ENCODE data around the gene CNTNAP2. TPM values are rescaled to one million over a fixed set of nuclear protein-coding genes. Genes with fewer than 3 reads are reported as not detected.

Gene CNTNAP2
- total RNA-seq, 1 donor, result 1.0 TPM

DNA sequence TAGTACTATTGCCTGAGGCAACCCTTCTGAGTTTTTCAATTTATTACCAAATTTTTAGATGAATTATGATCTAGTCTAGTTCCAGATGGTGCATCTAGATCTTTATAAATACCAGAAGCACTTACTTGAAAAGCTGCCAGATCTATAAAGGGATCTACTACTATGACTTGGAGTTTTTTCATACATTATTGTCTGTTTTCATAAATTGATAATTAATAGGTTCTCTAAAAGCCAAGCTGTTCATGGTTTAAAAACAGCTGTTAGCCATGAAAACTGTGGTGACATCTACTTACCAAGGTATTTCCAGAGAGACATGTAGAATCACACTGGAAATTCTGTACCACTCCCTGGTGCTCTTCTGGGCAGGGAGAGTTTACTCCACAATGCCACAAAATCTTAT is 1687.4 kb downstream of the CNTNAP2 start:
- Histone ChIP-seq H3K27me3 (ENCODE audit: insufficient read depth, low read length) (no peaks in the 10 kb centered on the region), H3K4me1 (ENCODE audit: insufficient read depth, low read length) (no peaks in the 10 kb centered on the region), H3K4me3 (ENCODE audit: low read length) (no peak overlapping the region), H3K9me3 (ENCODE audit: low read depth, low read length) (no peaks in the 10 kb centered on the region)

GRCh38 chr7:147805996-147806576 is 1689.5 kb downstream of the CNTNAP2 start:
- Histone ChIP-seq H3K4me1 (ENCODE audit: insufficient read depth, low read length) (no peaks in the 10 kb centered on the region), H3K9me3 (ENCODE audit: low read depth, low read length) (no peaks in the 10 kb centered on the region), H3K4me3 (ENCODE audit: low read length) (no peak overlapping the region), H3K27me3 (ENCODE audit: insufficient read depth, low read length) (no peaks in the 10 kb centered on the region)

- no peaks in the 10 kb centered on the region for H3K4me1 ChIP-seq (ENCODE audit: insufficient read depth, low read length)
- H3K4me3 ChIP-seq (ENCODE audit: low read length), result no peak overlapping the region
- H3K9me3 ChIP-seq (ENCODE audit: low read depth, low read length), result no peaks in the 10 kb centered on the region
Measured at GRCh38 chr7:147809786-147810185, 1693.2 kb downstream of the CNTNAP2 start.

GRCh38 chr7:147810269-147810668 is 1693.7 kb downstream of the CNTNAP2 start:
- H3K4me3 ChIP-seq (ENCODE audit: low read length), result no peak overlapping the region
- no peaks in the 10 kb centered on the region for H3K27me3 ChIP-seq (ENCODE audit: insufficient read depth, low read length)
- H3K4me1 ChIP-seq (ENCODE audit: insufficient read depth, low read length), result no peaks in the 10 kb centered on the region
- no peaks in the 10 kb centered on the region for H3K9me3 ChIP-seq (ENCODE audit: low read depth, low read length)

More at GRCh38 chr7:147809786-147810185, 1693.2 kb downstream of the CNTNAP2 start:
- H3K27me3 ChIP-seq (ENCODE audit: insufficient read depth, low read length), result no peaks in the 10 kb centered on the region

GRCh38 chr7:147811923-147812322 is 1695.3 kb downstream of the CNTNAP2 start:
- no peaks in the 10 kb centered on the region for H3K27me3 ChIP-seq (ENCODE audit: insufficient read depth, low read length)
- H3K4me1 ChIP-seq (ENCODE audit: insufficient read depth, low read length), result no peaks in the 10 kb centered on the region
- H3K4me3 ChIP-seq (ENCODE audit: low read length), result no peak overlapping the region

GRCh38 chr7:147813316-147813715 is 1696.7 kb downstream of the CNTNAP2 start:
- Histone ChIP-seq H3K4me3 (ENCODE audit: low read length) (no peak overlapping the region), H3K9me3 (ENCODE audit: low read depth, low read length) (no peaks in the 10 kb centered on the region), H3K4me1 (ENCODE audit: insufficient read depth, low read length) (no peaks in the 10 kb centered on the region), H3K27me3 (ENCODE audit: insufficient read depth, low read length) (no peaks in the 10 kb centered on the region)

More at GRCh38 chr7:147811923-147812322, 1695.3 kb downstream of the CNTNAP2 start:
- no peaks in the 10 kb centered on the region for H3K9me3 ChIP-seq (ENCODE audit: low read depth, low read length)

DNA sequence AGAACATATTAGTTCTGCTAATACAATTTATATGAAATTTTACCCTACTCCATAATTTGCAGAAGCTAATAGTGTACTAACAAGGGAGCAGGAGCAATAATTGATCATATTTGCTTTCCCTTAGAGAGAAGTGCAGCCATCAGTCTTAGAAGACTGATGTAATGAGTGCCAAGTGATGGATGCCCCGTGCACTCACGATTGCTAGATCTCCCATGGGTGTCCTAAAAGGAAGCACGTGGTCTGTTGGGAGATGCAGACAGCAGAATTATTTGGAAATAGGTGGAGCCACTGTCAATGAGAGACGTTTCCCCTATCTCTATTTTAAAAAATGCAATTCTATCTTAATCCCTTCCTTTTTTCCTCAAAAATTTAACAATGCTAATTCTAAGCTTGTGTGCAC is 1701.7 kb downstream of the CNTNAP2 start:
- Histone ChIP-seq H3K4me3 (ENCODE audit: low read length) (no peak overlapping the region), H3K27me3 (ENCODE audit: insufficient read depth, low read length) (no peaks in the 10 kb centered on the region), H3K4me1 (ENCODE audit: insufficient read depth, low read length) (no peaks in the 10 kb centered on the region), H3K9me3 (ENCODE audit: low read depth, low read length) (no peaks in the 10 kb centered on the region)

DNA sequence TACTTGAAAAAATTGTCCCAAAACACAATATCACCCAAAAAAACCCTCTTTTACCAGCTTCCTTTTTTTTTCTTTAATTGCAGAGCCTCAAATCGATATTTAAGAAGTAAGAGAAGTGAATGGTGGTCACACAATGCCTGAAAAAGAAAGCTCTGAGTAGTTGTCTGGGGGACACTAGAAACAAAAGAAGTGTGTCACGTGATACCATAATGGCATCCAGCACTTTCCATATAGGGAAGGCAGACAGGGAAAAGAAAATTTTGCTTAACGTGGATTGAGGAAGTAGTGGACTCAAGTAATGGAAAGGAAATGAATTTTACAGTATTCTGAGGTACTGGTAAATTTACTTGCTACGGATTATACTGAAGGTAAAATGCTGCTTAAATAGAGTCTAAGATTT is 1708.1 kb downstream of the CNTNAP2 start:
- Histone ChIP-seq H3K4me3 (ENCODE audit: low read length) (no peak overlapping the region), H3K9me3 (ENCODE audit: low read depth, low read length) (no peaks in the 10 kb centered on the region), H3K27me3 (ENCODE audit: insufficient read depth, low read length) (no peaks in the 10 kb centered on the region), H3K4me1 (ENCODE audit: insufficient read depth, low read length) (no peaks in the 10 kb centered on the region)

GRCh38 chr7:147829016-147829415 is 1712.4 kb downstream of the CNTNAP2 start:
- Histone ChIP-seq H3K9me3 (ENCODE audit: low read depth, low read length) (no peaks in the 10 kb centered on the region), H3K4me3 (ENCODE audit: low read length) (no peak overlapping the region), H3K27me3 (ENCODE audit: insufficient read depth, low read length) (no peaks in the 10 kb centered on the region), H3K4me1 (ENCODE audit: insufficient read depth, low read length) (no peaks in the 10 kb centered on the region)

GRCh38 chr7:147833557-147833956 is 1717.0 kb downstream of the CNTNAP2 start:
- Histone ChIP-seq H3K27me3 (ENCODE audit: insufficient read depth, low read length) (no peaks in the 10 kb centered on the region), H3K4me3 (ENCODE audit: low read length) (no peak overlapping the region), H3K9me3 (ENCODE audit: low read depth, low read length) (no peaks in the 10 kb centered on the region), H3K4me1 (ENCODE audit: insufficient read depth, low read length) (no peaks in the 10 kb centered on the region)

DNA sequence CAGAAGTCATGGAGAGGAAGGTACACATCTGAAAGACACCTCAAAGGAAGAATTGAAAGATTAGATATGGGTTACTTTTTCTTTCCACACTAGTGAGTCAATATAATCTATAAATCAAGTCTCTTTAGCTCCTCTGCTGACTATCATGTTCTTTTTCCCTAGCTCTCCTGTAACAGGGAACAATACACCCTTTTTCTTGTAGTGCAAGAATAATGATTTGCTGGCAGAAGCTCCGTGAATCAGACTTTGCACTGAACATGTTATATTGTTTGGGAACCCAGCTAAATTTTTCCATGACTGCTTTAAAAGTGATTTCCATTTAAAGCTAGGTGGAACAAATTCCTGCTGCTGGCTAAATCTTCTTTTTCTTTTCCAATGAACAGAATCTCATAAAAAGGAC is 1717.4 kb downstream of the CNTNAP2 start:
- no peaks in the 10 kb centered on the region for H3K4me1 ChIP-seq (ENCODE audit: insufficient read depth, low read length)

GRCh38 chr7:147852833-147853232 is 1736.2 kb downstream of the CNTNAP2 start:
- Histone ChIP-seq H3K9me3 (ENCODE audit: low read depth, low read length) (no peaks in the 10 kb centered on the region), H3K4me1 (ENCODE audit: insufficient read depth, low read length) (no peaks in the 10 kb centered on the region), H3K27me3 (ENCODE audit: insufficient read depth, low read length) (no peaks in the 10 kb centered on the region), H3K4me3 (ENCODE audit: low read length) (no peak overlapping the region)

More for the DNA sequence above, 1717.4 kb downstream of the CNTNAP2 start:
- Histone ChIP-seq H3K27me3 (ENCODE audit: insufficient read depth, low read length) (no peaks in the 10 kb centered on the region), H3K4me3 (ENCODE audit: low read length) (no peak overlapping the region), H3K9me3 (ENCODE audit: low read depth, low read length) (no peaks in the 10 kb centered on the region)

GRCh38 chr7:147857152-147858140 is 1740.8 kb downstream of the CNTNAP2 start:
- H3K9me3 ChIP-seq (ENCODE audit: low read depth, low read length), result no peaks in the 10 kb centered on the region
- H3K27me3 ChIP-seq (ENCODE audit: insufficient read depth, low read length), result no peaks in the 10 kb centered on the region
- H3K4me3 ChIP-seq (ENCODE audit: low read length), result no peak overlapping the region
- no peaks in the 10 kb centered on the region for H3K4me1 ChIP-seq (ENCODE audit: insufficient read depth, low read length)

GRCh38 chr7:147858421-147858820 is 1741.8 kb downstream of the CNTNAP2 start:
- no peak overlapping the region for H3K4me3 ChIP-seq (ENCODE audit: low read length)

GRCh38 chr7:147859033-147859432 is 1742.4 kb downstream of the CNTNAP2 start:
- H3K4me3 ChIP-seq (ENCODE audit: low read length), result no peak overlapping the region
- no peaks in the 10 kb centered on the region for H3K4me1 ChIP-seq (ENCODE audit: insufficient read depth, low read length)
- H3K9me3 ChIP-seq (ENCODE audit: low read depth, low read length), result no peaks in the 10 kb centered on the region
- no peaks in the 10 kb centered on the region for H3K27me3 ChIP-seq (ENCODE audit: insufficient read depth, low read length)

More at GRCh38 chr7:147858421-147858820, 1741.8 kb downstream of the CNTNAP2 start:
- Histone ChIP-seq H3K27me3 (ENCODE audit: insufficient read depth, low read length) (no peaks in the 10 kb centered on the region), H3K4me1 (ENCODE audit: insufficient read depth, low read length) (no peaks in the 10 kb centered on the region), H3K9me3 (ENCODE audit: low read depth, low read length) (no peaks in the 10 kb centered on the region)
